NCI-H774 (cell line): ENCODE data around the gene ABHD17C.
A peak's percentile ranks its signal among the peaks of the same experiment; 100 is the strongest.

Experiments
- DNase-seq: peaks from one replicate; lab custom pipeline; 2025; lab: John Stamatoyannopoulos, UW

Gene ABHD17C

DNA sequence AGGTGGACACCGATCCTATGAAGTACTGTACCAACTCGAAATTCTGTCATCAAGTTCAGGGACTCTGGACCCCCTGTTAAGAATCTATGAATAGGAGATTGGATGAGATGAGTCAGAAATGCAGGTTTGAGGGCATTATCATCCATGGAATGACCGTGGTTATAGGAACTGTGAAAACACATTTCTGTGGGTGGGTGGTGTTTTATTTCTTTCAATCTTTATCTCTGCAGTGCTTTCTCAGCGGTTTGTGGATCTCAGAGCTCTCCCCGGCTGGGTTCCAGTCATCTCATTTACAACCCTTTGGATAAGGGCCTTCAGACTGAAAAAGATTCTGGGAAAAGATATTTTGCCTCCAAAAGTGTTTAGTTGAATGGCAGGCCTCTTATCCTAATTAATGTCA is 5.4 kb upstream of the ABHD17C start:
- no peak for DNase-seq

GRCh38 chr15:80691575-80691974 is 3.5 kb upstream of the ABHD17C start:
- no peak for DNase-seq

- no peak for DNase-seq
Measured at GRCh38 chr15:80693682-80694610, 1.2 kb upstream of the ABHD17C start.

GRCh38 chr15:80694611-80695098 is 455 bp upstream of the ABHD17C start:
- peak; percentile 14 for DNase-seq

DNA sequence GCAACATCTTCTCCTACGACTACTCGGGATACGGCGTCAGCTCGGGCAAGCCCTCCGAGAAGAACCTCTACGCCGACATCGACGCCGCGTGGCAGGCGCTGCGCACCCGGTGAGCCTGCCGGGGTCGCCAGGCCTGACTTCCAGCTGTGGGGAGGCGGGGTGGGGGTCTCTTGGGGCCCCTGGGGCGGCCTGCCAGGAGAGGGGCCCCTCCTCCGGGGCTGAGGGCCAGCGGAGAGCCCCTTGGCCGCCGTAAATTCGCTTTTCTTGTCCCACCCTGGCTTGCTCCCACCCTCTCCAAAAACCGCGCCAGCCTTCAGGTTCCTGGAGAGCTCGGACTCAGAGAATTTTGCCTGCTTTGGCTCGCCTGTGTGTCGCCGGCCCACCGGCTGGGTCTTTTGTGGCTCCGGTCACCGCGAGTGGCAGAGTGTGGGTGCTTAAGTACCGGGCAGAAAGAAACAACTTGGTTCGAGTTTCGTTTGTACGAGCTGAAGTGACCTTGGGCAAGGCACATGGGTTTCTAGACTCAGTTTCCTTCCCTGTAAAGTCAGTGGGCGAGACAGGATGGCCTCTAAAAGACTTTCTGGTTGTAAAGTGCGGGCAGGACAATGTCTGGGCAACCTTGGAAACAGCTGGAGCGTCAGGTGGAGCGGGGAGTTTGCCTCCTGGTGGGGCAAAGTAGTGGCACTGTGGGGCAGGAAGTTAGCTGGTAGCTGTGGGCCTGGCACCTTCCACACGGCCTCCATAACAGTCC is 976 bp downstream of the ABHD17C start:
- DNase-seq = no peak

- DNase-seq = no peak
Measured at GRCh38 chr15:80697075-80697685, 2.1 kb downstream of the ABHD17C start.

- DNase-seq = no peak
Measured at GRCh38 chr15:80698676-80699075, 3.6 kb downstream of the ABHD17C start.

DNA sequence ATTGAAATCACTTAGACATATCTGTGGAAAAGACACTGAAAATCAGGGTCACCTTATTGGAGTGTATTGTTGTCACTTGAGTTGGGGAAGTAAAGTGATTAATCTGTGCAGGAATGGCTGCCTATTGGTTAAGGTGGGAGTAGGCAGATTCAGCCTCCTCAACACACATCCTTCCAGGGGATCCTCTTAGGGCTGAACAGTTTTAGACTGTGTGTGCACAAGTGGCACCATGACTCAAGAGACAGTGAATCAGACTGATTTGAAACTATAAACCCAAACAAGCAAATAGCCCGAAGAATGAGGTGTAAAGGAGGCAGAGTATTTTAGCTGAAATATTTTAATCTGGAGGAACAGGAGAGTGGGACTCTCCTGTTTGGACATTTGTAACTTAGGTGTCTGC is 4.9 kb downstream of the ABHD17C start:
- no peak for DNase-seq

DNA sequence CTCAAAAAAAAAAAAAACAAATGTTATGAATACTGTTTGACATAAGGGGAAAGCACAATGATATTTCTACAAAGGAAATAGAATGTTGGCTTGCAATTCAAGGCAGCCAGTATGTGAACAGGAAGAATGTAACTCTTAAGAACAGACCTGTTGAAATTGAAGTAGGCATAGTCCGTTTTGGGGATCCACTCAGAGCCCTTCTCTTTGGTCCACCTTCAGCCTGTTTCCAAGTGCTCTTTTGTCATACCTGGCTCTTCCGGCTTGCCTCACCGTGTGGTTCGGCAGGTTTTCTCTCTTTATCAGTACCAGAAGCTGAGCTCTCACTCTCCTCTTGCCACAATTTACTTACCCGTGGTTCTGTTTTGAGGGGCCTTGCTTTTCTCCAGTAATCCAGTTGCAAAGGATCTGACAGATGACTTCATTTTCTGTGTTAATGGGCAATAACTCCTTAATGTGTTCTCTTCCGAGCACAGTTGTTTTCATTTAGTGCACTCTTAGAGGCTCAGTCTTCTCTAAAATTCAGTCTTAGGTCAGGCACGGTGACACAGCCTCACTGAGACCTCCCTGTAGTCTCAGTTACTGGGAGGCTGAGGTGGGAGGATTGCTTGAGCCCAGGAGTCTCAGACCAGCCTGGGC is 6.7 kb downstream of the ABHD17C start:
- DNase-seq = no peak

GRCh38 chr15:80703081-80703480 is 8.0 kb downstream of the ABHD17C start:
- no peak for DNase-seq

- DNase-seq = no peak
Measured at GRCh38 chr15:80703965-80704364, 8.9 kb downstream of the ABHD17C start.

GRCh38 chr15:80706161-80706560 is 11.1 kb downstream of the ABHD17C start:
- no peak for DNase-seq

DNA sequence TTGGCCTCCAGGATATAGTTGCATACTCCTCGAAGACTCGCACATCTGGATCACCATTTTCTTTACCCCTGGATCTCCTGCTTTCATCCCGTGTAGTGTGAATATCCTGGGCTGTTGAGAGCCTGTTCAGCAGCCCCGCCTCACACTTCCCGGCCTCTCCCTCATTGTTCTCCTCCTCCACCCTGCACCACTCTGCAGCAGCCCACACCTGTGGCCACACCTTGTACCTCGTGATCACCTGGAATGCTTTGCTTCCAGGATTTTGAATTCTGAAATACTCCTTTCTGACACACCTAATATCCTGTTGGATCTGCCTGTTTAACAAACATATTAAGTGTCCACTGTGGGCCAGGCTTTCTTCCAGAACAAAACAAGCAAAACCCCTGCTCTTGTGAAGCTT is 14.4 kb downstream of the ABHD17C start:
- DNase-seq = no peak

GRCh38 chr15:80710635-80711554 is 15.8 kb downstream of the ABHD17C start:
- no peak for DNase-seq

GRCh38 chr15:80711886-80712285 is 16.8 kb downstream of the ABHD17C start:
- DNase-seq = no peak

DNA sequence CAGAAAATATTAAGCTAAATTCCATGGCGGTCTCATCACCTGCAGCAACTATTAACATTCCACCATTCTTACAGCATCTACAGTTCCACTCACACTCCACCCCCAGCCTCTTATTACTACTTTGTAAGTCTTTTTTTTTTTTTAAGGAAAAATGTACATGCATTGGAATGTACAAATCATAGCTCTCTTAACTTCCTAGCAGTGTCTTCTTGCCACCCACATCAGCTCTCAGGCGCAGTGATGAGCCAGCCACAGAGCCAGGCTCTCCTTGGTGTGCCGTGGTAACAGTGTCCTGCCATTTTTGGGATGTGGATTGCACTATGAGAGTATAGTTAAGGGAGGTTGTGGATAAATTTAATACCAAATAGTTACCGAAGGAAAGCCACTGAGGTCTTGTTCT is 17.8 kb downstream of the ABHD17C start:
- DNase-seq = no peak

- no peak for DNase-seq
Measured at GRCh38 chr15:80721476-80721875, 26.4 kb downstream of the ABHD17C start.

DNA sequence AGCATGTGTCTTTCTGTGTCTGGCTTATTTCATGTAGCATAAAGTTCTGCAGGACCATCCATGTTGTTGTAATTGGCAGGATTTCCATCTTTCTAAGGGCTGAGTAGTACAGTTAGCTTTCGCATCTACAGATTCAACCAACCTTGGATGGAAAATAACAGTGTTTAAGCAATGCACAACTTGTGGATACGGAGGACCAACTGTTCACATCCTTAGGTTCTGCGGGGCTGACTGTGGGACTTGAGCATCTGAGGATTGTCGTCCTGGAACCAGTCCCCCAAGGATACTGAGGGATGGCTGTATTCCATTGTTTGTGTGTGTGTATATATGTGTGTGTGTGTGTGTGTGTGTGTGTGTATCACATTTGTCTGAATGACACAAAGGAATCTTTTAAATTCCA is 27.7 kb downstream of the ABHD17C start:
- DNase-seq = no peak

GRCh38 chr15:80727196-80727595 is 32.1 kb downstream of the ABHD17C start:
- DNase-seq = no peak

GRCh38 chr15:80727596-80727995 is 32.5 kb downstream of the ABHD17C start:
- DNase-seq = no peak

DNA sequence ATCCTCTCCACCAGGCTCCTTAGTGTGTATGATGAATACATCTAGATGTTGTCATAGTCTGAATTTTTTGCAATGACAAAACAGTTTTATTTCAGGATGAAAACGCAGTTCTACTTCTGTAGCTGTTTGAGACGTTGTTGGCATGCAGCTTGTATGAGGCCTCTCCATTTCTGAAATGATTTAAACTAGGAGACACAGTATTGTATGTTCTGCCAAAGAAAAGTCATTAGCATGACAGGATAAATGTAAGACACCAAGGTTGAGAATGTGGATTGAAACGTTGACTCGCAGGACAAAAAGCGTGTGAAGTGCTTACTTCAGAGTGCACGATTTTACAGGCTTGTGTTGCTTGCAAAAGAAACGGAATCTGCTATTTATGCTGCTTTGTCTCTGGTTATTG is 35.3 kb downstream of the ABHD17C start:
- no peak for DNase-seq
